ENCODE results near the gene ASAP2. TPM values are rescaled to one million over a fixed set of nuclear protein-coding genes. Genes with fewer than 3 reads are reported as not detected.

Gene ASAP2
- total RNA-seq, 1 experiment from 2014 or later, result 14.3 TPM

DNA sequence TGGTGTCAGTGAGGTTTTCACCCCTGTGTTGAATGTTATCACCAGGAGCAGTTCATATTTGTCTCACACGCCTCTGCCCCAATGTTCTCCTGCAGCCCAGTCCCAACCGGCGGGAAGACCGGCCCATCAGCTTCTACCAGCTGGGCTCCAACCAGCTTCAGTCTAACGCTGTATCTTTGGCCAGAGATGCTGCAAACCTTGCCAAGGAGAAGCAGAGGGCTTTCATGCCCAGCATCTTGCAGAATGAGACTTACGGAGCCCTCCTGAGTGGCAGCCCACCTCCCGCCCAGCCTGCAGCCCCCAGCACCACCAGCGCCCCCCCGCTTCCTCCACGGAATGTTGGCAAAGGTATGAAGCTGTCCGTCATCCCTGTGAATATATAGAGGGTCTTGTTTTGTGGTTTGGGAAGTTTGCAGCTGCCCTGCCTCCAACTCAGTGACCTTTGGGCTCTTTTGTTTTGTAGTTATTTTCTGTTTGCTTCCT, 181.6 kb downstream of the ASAP2 start:
- H3K27ac Mint-ChIP-seq, result no peak overlapping the region
- peaks cover 5% of the 10 kb centered on the region; the same call in 1 of the 2 replicates for H3K36me3 Mint-ChIP-seq
- CTCF ChIA-PET, result no interaction called here
- TF ChIP-seq NFYB (CRISPR knock-in tag; conservative IDR thresholded peaks at IDR 0.05; ENCODE audit: low read depth), result no peak
- no peak overlapping the region for H3K4me3 Mint-ChIP-seq
- ATAC-seq, result no peak
- DNase-seq (ENCODE audit: low spot score), result no peak
- H3K4me1 Mint-ChIP-seq, result peaks cover 7% of the 10 kb centered on the region
- no peaks in the 10 kb centered on the region for H3K27me3 Mint-ChIP-seq (ENCODE audit: low read depth)
- POLR2A ChIA-PET, result no interaction called here
- no peaks in the 10 kb centered on the region for H3K9me3 Mint-ChIP-seq

DNA sequence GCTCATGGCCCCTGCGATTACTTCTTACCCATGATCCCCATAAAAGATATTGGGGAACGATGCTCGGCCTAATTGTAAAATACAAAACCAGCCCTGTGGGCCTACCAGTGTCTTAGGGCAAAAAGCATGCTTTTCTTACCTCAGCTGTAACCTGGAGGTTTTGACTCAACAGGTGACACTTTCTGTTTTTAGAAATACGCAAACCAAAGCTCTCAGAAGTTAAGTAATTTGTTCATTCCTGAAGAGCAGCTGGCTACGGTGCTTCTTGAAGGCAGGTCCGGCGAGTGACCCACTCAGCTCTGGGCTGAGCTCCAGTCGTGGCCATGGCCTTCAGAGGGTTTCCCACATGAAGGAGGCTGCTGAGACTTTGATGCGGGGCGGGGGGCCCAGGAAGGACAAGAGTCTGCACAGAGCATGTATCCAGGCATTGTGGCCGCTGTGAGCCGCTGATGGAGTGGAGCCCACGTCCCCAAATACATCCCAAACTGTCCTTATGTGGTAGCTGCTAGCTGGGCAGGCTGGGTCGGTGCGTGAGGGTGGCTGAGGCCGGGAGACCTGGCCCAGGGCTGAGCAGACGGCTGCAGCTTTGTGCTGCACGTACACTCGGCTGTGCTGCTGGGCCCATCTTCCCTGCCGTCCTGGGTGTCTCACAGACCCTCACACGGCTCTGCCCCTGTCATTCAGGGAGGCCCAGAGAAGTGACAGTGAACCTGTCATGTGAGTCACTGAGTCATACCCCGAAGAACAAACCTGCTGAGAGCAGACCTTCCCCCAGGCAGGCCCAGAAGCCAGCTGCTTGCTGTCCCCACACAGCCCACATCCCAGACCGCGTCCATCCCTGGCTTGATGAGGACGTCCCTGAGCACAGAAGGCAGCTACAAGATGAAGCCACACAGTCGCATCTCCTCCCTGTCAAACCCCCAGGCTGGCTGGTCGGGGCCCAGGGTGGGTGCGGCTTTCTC, 182.6 kb downstream of the ASAP2 start:
- ChIA-PET CTCF (no interaction called here), POLR2A (no interaction called here)
- Mint-ChIP-seq H3K4me3 (no peak overlapping the region), H3K36me3 (no peaks in the 10 kb centered on the region; the same call in 1 of the 2 replicates), H3K27ac (peak overlapping the region; percentile 63), H3K27me3 (ENCODE audit: low read depth) (no peaks in the 10 kb centered on the region), H3K9me3 (no peaks in the 10 kb centered on the region), H3K4me1 (peaks cover 12% of the 10 kb centered on the region)
- ATAC-seq (no peak), DNase-seq (ENCODE audit: low spot score) (no peak)
- no peak for TF ChIP-seq FOXJ3 (CRISPR knock-in tag; IDR thresholded peaks at IDR 0.05; ENCODE audit: borderline replicate concordance)
- TF ChIP-seq ELF4 (CRISPR knock-in tag; IDR thresholded peaks at IDR 0.05; ENCODE audit: low read depth), result no peak
- TF ChIP-seq JUN (CRISPR knock-in tag; IDR thresholded peaks at IDR 0.05), result no peak
- TF ChIP-seq, protein P1, sequence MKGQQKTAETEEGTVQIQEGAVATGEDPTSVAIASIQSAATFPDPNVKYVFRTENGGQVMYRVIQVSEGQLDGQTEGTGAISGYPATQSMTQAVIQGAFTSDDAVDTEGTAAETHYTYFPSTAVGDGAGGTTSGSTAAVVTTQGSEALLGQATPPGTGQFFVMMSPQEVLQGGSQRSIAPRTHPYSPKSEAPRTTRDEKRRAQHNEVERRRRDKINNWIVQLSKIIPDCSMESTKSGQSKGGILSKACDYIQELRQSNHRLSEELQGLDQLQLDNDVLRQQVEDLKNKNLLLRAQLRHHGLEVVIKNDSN (CRISPR knock-in tag; IDR thresholded peaks at IDR 0.05), result no peak
- no peak for TF ChIP-seq FOXK1 (CRISPR knock-in tag; IDR thresholded peaks at IDR 0.05)
- no peak for TF ChIP-seq OVOL2 (CRISPR knock-in tag; IDR thresholded peaks at IDR 0.05; ENCODE audit: borderline replicate concordance)
- TF ChIP-seq MXD4 (CRISPR knock-in tag; IDR thresholded peaks at IDR 0.05; ENCODE audit: borderline replicate concordance), result no peak
- TF ChIP-seq NR1H2 (CRISPR knock-in tag; IDR thresholded peaks at IDR 0.05), result no peak
- no peak for TF ChIP-seq KAT7 (CRISPR knock-in tag; IDR thresholded peaks at IDR 0.05; ENCODE audit: borderline replicate concordance)

DNA sequence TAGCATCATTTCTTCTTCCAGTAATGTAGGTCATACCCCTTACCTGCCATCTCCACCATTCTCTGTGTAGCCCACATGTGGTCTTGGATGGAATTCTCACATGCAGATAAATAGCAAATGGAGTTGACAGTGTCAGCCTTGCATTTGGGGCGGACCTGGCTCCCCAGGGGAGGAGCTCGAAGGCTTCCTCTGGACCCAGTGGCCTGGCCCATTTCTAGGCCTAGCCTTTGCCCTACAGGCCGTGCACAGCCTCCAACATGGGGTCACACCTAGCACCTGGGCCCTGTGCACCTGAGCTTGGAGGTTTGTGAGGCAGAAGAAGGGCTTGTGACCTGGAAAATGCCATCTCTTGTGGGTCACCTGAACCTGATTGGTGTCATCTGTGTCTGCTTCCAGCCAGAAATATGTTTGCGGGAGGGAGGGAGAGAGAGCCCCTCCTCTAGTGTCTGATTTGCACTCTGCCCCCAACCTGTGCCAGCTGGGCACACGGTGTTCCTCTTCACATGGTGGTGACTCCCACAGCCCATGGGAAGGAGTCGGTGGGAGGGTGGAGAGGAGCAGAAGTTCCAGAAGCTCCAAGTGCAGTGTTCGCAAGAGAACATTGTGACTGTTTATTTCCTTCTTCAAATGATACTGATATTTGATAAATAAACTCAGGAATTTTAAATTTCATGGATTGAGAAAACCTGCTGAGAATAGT, 183.7 kb downstream of the ASAP2 start:
- DNase-seq (ENCODE audit: low spot score), result no peak
- Mint-ChIP-seq H3K9me3 (no peaks in the 10 kb centered on the region), H3K27me3 (ENCODE audit: low read depth) (no peaks in the 10 kb centered on the region), H3K4me1 (peaks cover 12% of the 10 kb centered on the region), H3K4me3 (no peak overlapping the region), H3K36me3 (no peaks in the 10 kb centered on the region; the same call in 1 of the 2 replicates), H3K27ac (no peak overlapping the region)
- ATAC-seq, result no peak
- POLR2A ChIA-PET, result no interaction called here
- CTCF ChIA-PET, result no interaction called here
- TF ChIP-seq, protein P2, sequence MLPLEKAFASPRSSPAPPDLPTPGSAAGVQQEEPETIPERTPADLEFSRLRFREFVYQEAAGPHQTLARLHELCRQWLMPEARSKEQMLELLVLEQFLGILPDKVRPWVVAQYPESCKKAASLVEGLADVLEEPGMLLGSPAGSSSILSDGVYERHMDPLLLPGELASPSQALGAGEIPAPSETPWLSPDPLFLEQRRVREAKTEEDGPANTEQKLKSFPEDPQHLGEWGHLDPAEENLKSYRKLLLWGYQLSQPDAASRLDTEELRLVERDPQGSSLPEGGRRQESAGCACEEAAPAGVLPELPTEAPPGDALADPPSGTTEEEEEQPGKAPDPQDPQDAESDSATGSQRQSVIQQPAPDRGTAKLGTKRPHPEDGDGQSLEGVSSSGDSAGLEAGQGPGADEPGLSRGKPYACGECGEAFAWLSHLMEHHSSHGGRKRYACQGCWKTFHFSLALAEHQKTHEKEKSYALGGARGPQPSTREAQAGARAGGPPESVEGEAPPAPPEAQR (CRISPR knock-in tag; IDR thresholded peaks at IDR 0.05), result no peak
- TF ChIP-seq ZBTB21 (CRISPR knock-in tag; IDR thresholded peaks at IDR 0.05; ENCODE audit: borderline replicate concordance) (no peak), OVOL2 (CRISPR knock-in tag; IDR thresholded peaks at IDR 0.05; ENCODE audit: borderline replicate concordance) (no peak), NFE2L1 (CRISPR knock-in tag; IDR thresholded peaks at IDR 0.05) (no peak), SMAD4 (CRISPR knock-in tag; IDR thresholded peaks at IDR 0.05) (no peak), ZNF423 (CRISPR knock-in tag; IDR thresholded peaks at IDR 0.05) (no peak), MYBL2 (CRISPR knock-in tag; IDR thresholded peaks at IDR 0.05) (no peak)
- TF ChIP-seq, protein P3, sequence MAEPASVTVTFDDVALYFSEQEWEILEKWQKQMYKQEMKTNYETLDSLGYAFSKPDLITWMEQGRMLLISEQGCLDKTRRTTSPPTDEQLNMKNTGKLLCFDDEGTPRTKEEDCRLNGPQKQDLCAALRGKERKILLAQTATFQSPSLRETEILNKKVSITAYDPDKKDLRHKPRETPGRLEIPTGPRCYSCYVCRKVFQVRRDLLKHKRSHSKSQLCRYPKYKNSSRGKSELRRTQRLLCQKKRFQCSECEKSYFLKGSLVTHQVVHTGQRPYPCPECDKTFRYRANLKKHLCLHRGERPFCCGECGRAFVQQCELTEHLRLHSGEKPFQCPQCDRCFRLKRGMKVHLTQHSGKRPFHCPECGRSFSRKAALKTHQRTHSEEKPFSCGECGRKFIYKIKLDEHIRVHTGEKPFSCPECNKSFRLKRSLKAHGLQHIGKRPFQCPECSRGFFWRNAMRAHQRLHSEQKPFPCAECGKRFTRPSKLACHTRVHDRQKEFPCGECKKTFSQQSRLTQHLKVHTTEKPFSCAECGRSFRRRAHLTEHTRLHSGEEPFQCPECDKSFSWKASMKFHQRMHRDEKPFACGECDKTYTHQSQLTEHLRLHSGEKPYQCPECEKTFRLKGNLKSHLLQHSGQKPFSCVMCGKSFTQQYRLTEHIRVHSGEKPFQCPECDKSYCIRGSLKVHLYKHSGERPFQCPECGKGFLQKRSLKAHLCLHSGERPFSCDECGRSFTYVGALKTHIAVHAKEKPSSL (CRISPR knock-in tag; conservative IDR thresholded peaks at IDR 0.05), result no peak
- TF ChIP-seq, protein P4, sequence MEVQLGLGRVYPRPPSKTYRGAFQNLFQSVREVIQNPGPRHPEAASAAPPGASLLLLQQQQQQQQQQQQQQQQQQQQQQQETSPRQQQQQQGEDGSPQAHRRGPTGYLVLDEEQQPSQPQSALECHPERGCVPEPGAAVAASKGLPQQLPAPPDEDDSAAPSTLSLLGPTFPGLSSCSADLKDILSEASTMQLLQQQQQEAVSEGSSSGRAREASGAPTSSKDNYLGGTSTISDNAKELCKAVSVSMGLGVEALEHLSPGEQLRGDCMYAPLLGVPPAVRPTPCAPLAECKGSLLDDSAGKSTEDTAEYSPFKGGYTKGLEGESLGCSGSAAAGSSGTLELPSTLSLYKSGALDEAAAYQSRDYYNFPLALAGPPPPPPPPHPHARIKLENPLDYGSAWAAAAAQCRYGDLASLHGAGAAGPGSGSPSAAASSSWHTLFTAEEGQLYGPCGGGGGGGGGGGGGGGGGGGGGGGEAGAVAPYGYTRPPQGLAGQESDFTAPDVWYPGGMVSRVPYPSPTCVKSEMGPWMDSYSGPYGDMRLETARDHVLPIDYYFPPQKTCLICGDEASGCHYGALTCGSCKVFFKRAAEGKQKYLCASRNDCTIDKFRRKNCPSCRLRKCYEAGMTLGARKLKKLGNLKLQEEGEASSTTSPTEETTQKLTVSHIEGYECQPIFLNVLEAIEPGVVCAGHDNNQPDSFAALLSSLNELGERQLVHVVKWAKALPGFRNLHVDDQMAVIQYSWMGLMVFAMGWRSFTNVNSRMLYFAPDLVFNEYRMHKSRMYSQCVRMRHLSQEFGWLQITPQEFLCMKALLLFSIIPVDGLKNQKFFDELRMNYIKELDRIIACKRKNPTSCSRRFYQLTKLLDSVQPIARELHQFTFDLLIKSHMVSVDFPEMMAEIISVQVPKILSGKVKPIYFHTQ (CRISPR knock-in tag; IDR thresholded peaks at IDR 0.05), result no peak
- TF ChIP-seq, protein P5, sequence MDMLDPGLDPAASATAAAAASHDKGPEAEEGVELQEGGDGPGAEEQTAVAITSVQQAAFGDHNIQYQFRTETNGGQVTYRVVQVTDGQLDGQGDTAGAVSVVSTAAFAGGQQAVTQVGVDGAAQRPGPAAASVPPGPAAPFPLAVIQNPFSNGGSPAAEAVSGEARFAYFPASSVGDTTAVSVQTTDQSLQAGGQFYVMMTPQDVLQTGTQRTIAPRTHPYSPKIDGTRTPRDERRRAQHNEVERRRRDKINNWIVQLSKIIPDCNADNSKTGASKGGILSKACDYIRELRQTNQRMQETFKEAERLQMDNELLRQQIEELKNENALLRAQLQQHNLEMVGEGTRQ (CRISPR knock-in tag; IDR thresholded peaks at IDR 0.05), result no peak

All from WTC11 (cell line).